Testis (tissue), 3 donors: ENCODE measurements around the gene MARK4. TPM values are rescaled to one million over a fixed set of nuclear protein-coding genes. Genes with fewer than 3 reads are reported as not detected.

Experiments used
- DNase-seq: peaks from one replicate; pipeline ENCODE4 v3.0.0-alpha.2; 2019
- H3K27ac ChIP-seq, 2 donors: fragments of 200-600 bp; sonication (generic); one replicate each; pipeline ENCODE4 v1.5.1; 2019
- H3K27me3 ChIP-seq: fragments of 200-600 bp; sonication (generic); one replicate; pipeline ENCODE4 v1.5.1; 2019
- H3K36me3 ChIP-seq: fragments of 200-600 bp; sonication (generic); one replicate; pipeline ENCODE4 v1.5.1; 2017; ENCODE audit warnings: low read depth; ENCODE audit errors: missing control alignments
- H3K4me1 ChIP-seq: fragments of 200-600 bp; sonication (generic); one replicate; pipeline ENCODE4 v1.5.1; 2019
- H3K4me3 ChIP-seq, 2 donors: fragments of 200-600 bp; sonication (generic); one replicate each; pipeline ENCODE4 v1.5.1; 2017 to 2019
- H3K9me3 ChIP-seq: fragments of 200-600 bp; sonication (generic); one replicate; pipeline ENCODE4 v1.5.1; 2017
- POLR2A ChIP-seq: fragments of 450-650 bp; IDR thresholded peaks from one replicate; pipeline ENCODE4 v1.6.1; 2017; ENCODE audit warnings: antibody characterized with exemption, mild to moderate bottlenecking, moderate library complexity
- WGBS, 2 donors: methylation state at CpG; one replicate each; pipeline ENCODE4 v1.1.5; 2018; 5-methylcytosine and 5-hydroxymethylcytosine counted together
- intact Hi-C: fragments of 100-400 bp; cut with DNase I; formaldehyde crosslinking; loops from one replicate; pipeline ENCODE4 v1.15.1; 2023; ENCODE audit warnings: low total_unique reads
- polyA plus RNA-seq: library from polyadenylated mRNA; stranded (reverse); fragments of 350-450 nt; fragmentation: Illumina TruSeq; extraction: RNeasy Lipid Tissue Mini Kit (QIAGEN cat#74804); gene quantifications from one replicate; pipeline ENCODE4 v1.2.3, GENCODE V29; 2014; ENCODE audit warnings: low read depth, low replicate concordance; ENCODE audit not compliant: insufficient read depth
- total RNA-seq, 2 donors: library from RNA; depleted of rRNA; stranded (reverse); fragments of >200 nt; gene quantifications; one replicate each; pipeline ENCODE4 v1.2.3, GENCODE V29; 2016
- TF ChIP-seq, protein P1 (sequence below), 3 experiments: fragments of 450-650 bp in 2 of 3; fragments of 200-600 bp in 1 of 3; sonication (generic) in 1 of 3; IDR thresholded peaks; one replicate each; pipeline ENCODE4 v1.5.1; 2016 to 2019; ENCODE audit warnings: antibody characterized with exemption in 3 of 3, mild to moderate bottlenecking in 2 of 3, moderate library complexity in 1 of 3

Gene MARK4
- total and polyA plus RNA-seq, 3 donors from 2014 or later, result 114 to 200 (median 197) TPM

- Histone ChIP-seq H3K4me3 (no peak overlapping the region), H3K27ac (no peak overlapping the region), H3K4me1 (peaks cover 34% of the 10 kb centered on the region), H3K9me3 (no peaks in the 10 kb centered on the region), H3K36me3 (no peaks in the 10 kb centered on the region), H3K27me3 (no peaks in the 10 kb centered on the region)
- 64 to 69% methylated on average over 11 of the region's 11 CpGs for WGBS, 2 donors
- TF ChIP-seq POLR2A, result no peak
- TF ChIP-seq, protein P1, sequence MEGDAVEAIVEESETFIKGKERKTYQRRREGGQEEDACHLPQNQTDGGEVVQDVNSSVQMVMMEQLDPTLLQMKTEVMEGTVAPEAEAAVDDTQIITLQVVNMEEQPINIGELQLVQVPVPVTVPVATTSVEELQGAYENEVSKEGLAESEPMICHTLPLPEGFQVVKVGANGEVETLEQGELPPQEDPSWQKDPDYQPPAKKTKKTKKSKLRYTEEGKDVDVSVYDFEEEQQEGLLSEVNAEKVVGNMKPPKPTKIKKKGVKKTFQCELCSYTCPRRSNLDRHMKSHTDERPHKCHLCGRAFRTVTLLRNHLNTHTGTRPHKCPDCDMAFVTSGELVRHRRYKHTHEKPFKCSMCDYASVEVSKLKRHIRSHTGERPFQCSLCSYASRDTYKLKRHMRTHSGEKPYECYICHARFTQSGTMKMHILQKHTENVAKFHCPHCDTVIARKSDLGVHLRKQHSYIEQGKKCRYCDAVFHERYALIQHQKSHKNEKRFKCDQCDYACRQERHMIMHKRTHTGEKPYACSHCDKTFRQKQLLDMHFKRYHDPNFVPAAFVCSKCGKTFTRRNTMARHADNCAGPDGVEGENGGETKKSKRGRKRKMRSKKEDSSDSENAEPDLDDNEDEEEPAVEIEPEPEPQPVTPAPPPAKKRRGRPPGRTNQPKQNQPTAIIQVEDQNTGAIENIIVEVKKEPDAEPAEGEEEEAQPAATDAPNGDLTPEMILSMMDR (IDR thresholded peaks at IDR 0.05), result no peak
- intact Hi-C loops, result no loop called here
- no peak for DNase-seq
Measured at GRCh38 chr19:45249261-45250033, 1.6 kb upstream of the MARK4 start.

DNA sequence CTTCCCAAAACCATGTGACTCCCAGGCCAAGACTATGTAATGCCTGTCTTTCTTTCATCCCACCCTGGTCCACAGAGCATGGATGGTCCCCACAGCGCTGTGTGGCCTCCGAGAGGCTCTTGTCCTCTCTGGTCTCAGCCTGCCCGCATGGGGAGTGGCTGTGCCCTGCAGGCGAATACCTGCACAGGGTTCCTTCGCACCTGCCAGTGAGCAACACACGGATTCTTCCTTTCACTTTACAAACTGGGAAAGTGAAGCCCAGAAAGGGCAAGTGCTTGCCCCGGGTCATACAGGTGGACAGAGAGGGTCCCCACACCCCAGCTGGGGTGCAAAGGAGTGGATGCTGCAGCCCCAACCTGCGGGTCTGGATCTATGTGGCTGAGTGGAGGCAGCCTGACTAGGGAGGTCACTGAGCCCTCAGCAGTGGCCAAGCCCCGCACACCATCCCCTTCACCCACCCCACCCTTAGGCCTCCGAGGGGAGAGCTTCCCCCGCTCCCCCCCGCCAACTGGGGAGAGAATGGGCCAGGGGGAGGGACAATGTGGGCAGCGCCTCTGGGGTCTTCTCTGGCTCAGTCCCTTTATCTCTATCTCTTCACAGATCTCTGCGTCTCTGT lies 747 bp upstream of the MARK4 start:
- Histone ChIP-seq H3K9me3 (no peaks in the 10 kb centered on the region), H3K36me3 (no peaks in the 10 kb centered on the region), H3K27ac (peak overlapping the region; percentile 51 to 86), H3K4me1 (peaks cover 34% of the 10 kb centered on the region), H3K27me3 (no peaks in the 10 kb centered on the region), H3K4me3 (peak overlapping the region; percentile 93 to 96)
- TF ChIP-seq POLR2A, result no peak
- TF ChIP-seq, protein P1 (IDR thresholded peaks at IDR 0.05), result no peak
- intact Hi-C loops, result no loop called here
- DNase-seq, result no peak
- WGBS, 2 donors, result 13 to 45% methylated on average over 6 to 14 of the region's 14 CpGs

- peak overlapping the region; percentile 93 to 96 for H3K4me3 ChIP-seq
- H3K4me1 ChIP-seq, result peaks cover 46% of the 10 kb centered on the region
- TF ChIP-seq, protein P1 (IDR thresholded peaks at IDR 0.05), result no peak
- no peak for TF ChIP-seq POLR2A
- no peaks in the 10 kb centered on the region for H3K36me3 ChIP-seq
- no peaks in the 10 kb centered on the region for H3K9me3 ChIP-seq
- intact Hi-C loops, result no loop called here
- H3K27me3 ChIP-seq, result no peaks in the 10 kb centered on the region
- no peak for DNase-seq
- 1 to 2% methylated on average over 30 to 48 of the region's 57 CpGs for WGBS, 2 donors
- peak overlapping the region; percentile 86 to 97 for H3K27ac ChIP-seq
Measured at GRCh38 chr19:45251452-45252354, 632 bp downstream of the MARK4 start.

DNA sequence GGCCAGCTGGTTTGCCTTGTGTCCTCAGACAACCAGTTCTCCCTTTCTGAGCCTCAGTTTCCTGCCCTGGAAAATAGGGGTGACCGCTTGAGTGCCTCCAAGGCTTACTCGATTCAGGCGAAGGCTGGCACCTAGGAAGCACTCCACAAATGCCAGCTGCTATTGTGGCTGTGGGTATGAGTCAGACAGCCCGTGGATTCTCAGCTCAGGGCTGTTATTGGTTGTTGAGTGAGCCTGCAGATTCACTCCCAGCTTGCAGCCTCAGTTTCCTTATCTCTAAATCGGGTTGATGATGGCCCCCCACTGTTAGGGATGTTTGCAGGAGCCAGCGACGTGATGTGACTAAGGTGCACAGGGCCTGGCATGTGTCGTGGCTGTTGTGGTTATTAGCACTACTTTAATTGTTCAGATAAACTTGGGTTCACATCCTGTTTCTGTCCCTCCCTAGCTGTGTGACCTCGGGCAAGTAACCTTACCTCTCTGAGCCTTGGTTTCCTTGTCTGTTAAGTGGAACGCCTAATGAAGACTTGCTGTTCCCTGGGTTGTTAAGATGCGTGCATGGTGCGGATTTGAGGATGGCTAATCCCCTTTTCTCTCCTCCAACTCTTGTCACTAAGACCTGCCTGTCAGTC lies 2.4 kb downstream of the MARK4 start:
- H3K27me3 ChIP-seq, result no peaks in the 10 kb centered on the region
- no peak for TF ChIP-seq POLR2A
- TF ChIP-seq, protein P1 (IDR thresholded peaks at IDR 0.05), result no peak
- no peaks in the 10 kb centered on the region for H3K9me3 ChIP-seq
- peaks cover 49% of the 10 kb centered on the region for H3K4me1 ChIP-seq
- no peak overlapping the region for H3K4me3 ChIP-seq
- DNase-seq, result no peak
- H3K27ac ChIP-seq, result peak overlapping the region; percentile 86 to 97
- no peaks in the 10 kb centered on the region for H3K36me3 ChIP-seq
- intact Hi-C loops, result no loop called here
- 45 to 68% methylated on average over 12 of the region's 12 CpGs for WGBS, 2 donors
